PFSK-1 (cell line): ENCODE measurements around the gene LHPP.

ENCODE experiments used
- FOXP2 ChIP-seq: optimal IDR thresholded peaks from 2 replicates; pipeline ENCODE3; 2011; ENCODE audit warnings: borderline replicate concordance, control low read depth, inconsistent platforms; ENCODE audit not compliant: insufficient read depth; ENCODE audit errors: extremely low read length, extremely low read depth
- POLR2AphosphoS5 ChIP-seq: IDR thresholded peaks from 2 replicates; pipeline ENCODE4 v1.6.1; 2012; ENCODE audit warnings: low read depth, mild to moderate bottlenecking, control low read depth, low read length, moderate library complexity
- REST ChIP-seq, 2 experiments: IDR thresholded peaks; 2 replicates each; pipeline versions ENCODE4 v1.6.1 to v1.8.0; 2011 to 2012; ENCODE audit warnings: low read depth in 2 of 2, low read length in 2 of 2, control low read depth in 1 of 2, inconsistent platforms in 1 of 2, mild to moderate bottlenecking in 1 of 2, moderate library complexity in 1 of 2; ENCODE audit not compliant: insufficient read depth in 1 of 2
- SIN3A ChIP-seq: IDR thresholded peaks from 2 replicates; pipeline ENCODE4 v1.6.1; 2012; ENCODE audit warnings: mild to moderate bottlenecking, low read length, moderate library complexity, borderline replicate concordance; ENCODE audit not compliant: insufficient read depth
- TAF1 ChIP-seq: IDR thresholded peaks from 2 replicates; pipeline ENCODE4 v1.6.1; 2012; ENCODE audit warnings: low read length, control low read depth, borderline replicate concordance; ENCODE audit not compliant: insufficient read depth

LHPP gene

GRCh38 chr10:124430077-124430476, 31.5 kb upstream of the LHPP start:
- no peak for TF ChIP-seq TAF1
- no peak for TF ChIP-seq SIN3A
- TF ChIP-seq FOXP2 = no peak
- TF ChIP-seq REST (IDR thresholded peaks at IDR 0.05; ENCODE audit: insufficient read depth in 1 of 2, low read depth in 2 of 2, low read length in 2 of 2) = no peak
- no peak for TF ChIP-seq POLR2AphosphoS5

GRCh38 chr10:124433461-124433860, 28.2 kb upstream of the LHPP start:
- TF ChIP-seq REST (IDR thresholded peaks at IDR 0.05; ENCODE audit: insufficient read depth in 1 of 2, low read depth in 2 of 2, low read length in 2 of 2) (no peak), FOXP2 (no peak), TAF1 (no peak), POLR2AphosphoS5 (no peak), SIN3A (no peak)

- no peak for TF ChIP-seq POLR2AphosphoS5
- TF ChIP-seq FOXP2 = no peak
- no peak for TF ChIP-seq SIN3A
- TF ChIP-seq TAF1 = no peak
- TF ChIP-seq REST (IDR thresholded peaks at IDR 0.05; ENCODE audit: insufficient read depth in 1 of 2, low read depth in 2 of 2, low read length in 2 of 2) = no peak
Measured at GRCh38 chr10:124436191-124436638, 25.4 kb upstream of the LHPP start.

- TF ChIP-seq FOXP2 = no peak
- TF ChIP-seq POLR2AphosphoS5 = no peak
Measured at GRCh38 chr10:124446830-124447750, 14.5 kb upstream of the LHPP start.

- TF ChIP-seq POLR2AphosphoS5 = no peak
- no peak for TF ChIP-seq SIN3A
- TF ChIP-seq FOXP2 = no peak
- TF ChIP-seq TAF1 = no peak
- TF ChIP-seq REST (IDR thresholded peaks at IDR 0.05; ENCODE audit: insufficient read depth in 1 of 2, low read depth in 2 of 2, low read length in 2 of 2) = no peak
Measured at GRCh38 chr10:124447751-124448466, 13.7 kb upstream of the LHPP start.
